ENCODE measurements around the gene OR6Q1.
"Not testable (repeated sequence)": the region's sequence is repeated elsewhere in the genome, so short reads cannot be mapped to it uniquely, and the experiment has no call there.

Gene OR6Q1, protein sequence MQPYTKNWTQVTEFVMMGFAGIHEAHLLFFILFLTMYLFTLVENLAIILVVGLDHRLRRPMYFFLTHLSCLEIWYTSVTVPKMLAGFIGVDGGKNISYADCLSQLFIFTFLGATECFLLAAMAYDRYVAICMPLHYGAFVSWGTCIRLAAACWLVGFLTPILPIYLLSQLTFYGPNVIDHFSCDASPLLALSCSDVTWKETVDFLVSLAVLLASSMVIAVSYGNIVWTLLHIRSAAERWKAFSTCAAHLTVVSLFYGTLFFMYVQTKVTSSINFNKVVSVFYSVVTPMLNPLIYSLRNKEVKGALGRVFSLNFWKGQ

GRCh38 chr11:58030653-58031052, at the start of gene OR6Q1:
OR6Q1 (plus strand) TSS chr11:58030953; CDS start chr11:58030953, 0 bp downstream.
- Histone ChIP-seq H3K4me2 (ENCODE audit: low read length) (no peak within 1 kb of the TSS), H3K9me3 (ENCODE audit: insufficient read depth, low read length) (no peaks in the 10 kb centered on the region), H4K20me1 (ENCODE audit: insufficient read depth, low read length) (no peaks in the 10 kb centered on the region), H2AFZ (ENCODE audit: low read depth, low read length) (no peak within 1 kb of the TSS), H3K27ac (ENCODE audit: low read length) (no peak within 1 kb of the TSS), H3K4me1 (ENCODE audit: low read length) (no peaks in the 10 kb centered on the region), H3K79me2 (ENCODE audit: low read length) (no peaks in the 10 kb centered on the region), H3K9ac (ENCODE audit: low read length) (no peak within 1 kb of the TSS), H3K4me3 (ENCODE audit: low read length) (no peak within 1 kb of the TSS), H3K36me3 (replicated peaks; ENCODE audit: low read depth, low read length) (no peaks in the 10 kb centered on the region), H3K27me3 (ENCODE audit: low read depth, low read length) (no peaks in the 10 kb centered on the region)
- TF ChIP-seq, protein P1, sequence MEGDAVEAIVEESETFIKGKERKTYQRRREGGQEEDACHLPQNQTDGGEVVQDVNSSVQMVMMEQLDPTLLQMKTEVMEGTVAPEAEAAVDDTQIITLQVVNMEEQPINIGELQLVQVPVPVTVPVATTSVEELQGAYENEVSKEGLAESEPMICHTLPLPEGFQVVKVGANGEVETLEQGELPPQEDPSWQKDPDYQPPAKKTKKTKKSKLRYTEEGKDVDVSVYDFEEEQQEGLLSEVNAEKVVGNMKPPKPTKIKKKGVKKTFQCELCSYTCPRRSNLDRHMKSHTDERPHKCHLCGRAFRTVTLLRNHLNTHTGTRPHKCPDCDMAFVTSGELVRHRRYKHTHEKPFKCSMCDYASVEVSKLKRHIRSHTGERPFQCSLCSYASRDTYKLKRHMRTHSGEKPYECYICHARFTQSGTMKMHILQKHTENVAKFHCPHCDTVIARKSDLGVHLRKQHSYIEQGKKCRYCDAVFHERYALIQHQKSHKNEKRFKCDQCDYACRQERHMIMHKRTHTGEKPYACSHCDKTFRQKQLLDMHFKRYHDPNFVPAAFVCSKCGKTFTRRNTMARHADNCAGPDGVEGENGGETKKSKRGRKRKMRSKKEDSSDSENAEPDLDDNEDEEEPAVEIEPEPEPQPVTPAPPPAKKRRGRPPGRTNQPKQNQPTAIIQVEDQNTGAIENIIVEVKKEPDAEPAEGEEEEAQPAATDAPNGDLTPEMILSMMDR (IDR thresholded peaks at IDR 0.05; ENCODE audit: low read depth, low read length), result no peak
- no peak for TF ChIP-seq EZH2phosphoT487 (IDR thresholded peaks at IDR 0.05; ENCODE audit: low read depth)

GRCh38 chr11:57981536-57981935, 49.2 kb upstream of the OR6Q1 start:
- no peaks in the 10 kb centered on the region for H4K20me1 ChIP-seq (ENCODE audit: insufficient read depth, low read length)
- no peaks in the 10 kb centered on the region for H3K79me2 ChIP-seq (ENCODE audit: low read length)

GRCh38 chr11:57982776-57983175, 48.0 kb upstream of the OR6Q1 start:
- Histone ChIP-seq H3K4me3 (ENCODE audit: low read length) (no peak overlapping the region), H3K4me1 (ENCODE audit: low read length) (no peaks in the 10 kb centered on the region), H3K27me3 (ENCODE audit: low read depth, low read length) (peaks cover 14% of the 10 kb centered on the region; the same call in 1 of the 2 replicates), H3K79me2 (ENCODE audit: low read length) (no peaks in the 10 kb centered on the region), H3K9me3 (ENCODE audit: insufficient read depth, low read length) (no peaks in the 10 kb centered on the region), H2AFZ (ENCODE audit: low read depth, low read length) (no peak overlapping the region), H4K20me1 (ENCODE audit: insufficient read depth, low read length) (no peaks in the 10 kb centered on the region), H3K9ac (ENCODE audit: low read length) (no peak overlapping the region), H3K27ac (ENCODE audit: low read length) (no peak overlapping the region), H3K36me3 (replicated peaks; ENCODE audit: low read depth, low read length) (no peaks in the 10 kb centered on the region), H3K4me2 (ENCODE audit: low read length) (no peak overlapping the region)
- TF ChIP-seq, protein P1 (IDR thresholded peaks at IDR 0.05; ENCODE audit: low read depth, low read length), result no peak

More at GRCh38 chr11:57981536-57981935, 49.2 kb upstream of the OR6Q1 start:
- no peak overlapping the region for H2AFZ ChIP-seq (ENCODE audit: low read depth, low read length)
- no peak for TF ChIP-seq EZH2phosphoT487 (IDR thresholded peaks at IDR 0.05; ENCODE audit: low read depth)
- TF ChIP-seq, protein P1 (IDR thresholded peaks at IDR 0.05; ENCODE audit: low read depth, low read length), result no peak
- no peaks in the 10 kb centered on the region for H3K9me3 ChIP-seq (ENCODE audit: insufficient read depth, low read length)
- no peak overlapping the region for H3K27ac ChIP-seq (ENCODE audit: low read length)
- no peak overlapping the region for H3K4me2 ChIP-seq (ENCODE audit: low read length)
- H3K4me1 ChIP-seq (ENCODE audit: low read length), result no peaks in the 10 kb centered on the region
- no peak overlapping the region for H3K9ac ChIP-seq (ENCODE audit: low read length)
- peaks cover 14% of the 10 kb centered on the region; the same call in 1 of the 2 replicates for H3K27me3 ChIP-seq (ENCODE audit: low read depth, low read length)
- H3K4me3 ChIP-seq (ENCODE audit: low read length), result no peak overlapping the region
- H3K36me3 ChIP-seq (replicated peaks; ENCODE audit: low read depth, low read length), result no peaks in the 10 kb centered on the region

GRCh38 chr11:57983191-57983590, 47.6 kb upstream of the OR6Q1 start:
- H3K27ac ChIP-seq (ENCODE audit: low read length), result no peak overlapping the region
- H3K79me2 ChIP-seq (ENCODE audit: low read length), result no peaks in the 10 kb centered on the region
- no peak overlapping the region for H3K4me2 ChIP-seq (ENCODE audit: low read length)
- no peaks in the 10 kb centered on the region for H3K9me3 ChIP-seq (ENCODE audit: insufficient read depth, low read length)
- H3K36me3 ChIP-seq (replicated peaks; ENCODE audit: low read depth, low read length), result no peaks in the 10 kb centered on the region
- TF ChIP-seq, protein P1 (IDR thresholded peaks at IDR 0.05; ENCODE audit: low read depth, low read length), result no peak
- TF ChIP-seq EZH2phosphoT487 (IDR thresholded peaks at IDR 0.05; ENCODE audit: low read depth), result no peak
- no peaks in the 10 kb centered on the region for H3K4me1 ChIP-seq (ENCODE audit: low read length)
- H3K9ac ChIP-seq (ENCODE audit: low read length), result no peak overlapping the region
- peaks cover 14% of the 10 kb centered on the region; the same call in 1 of the 2 replicates for H3K27me3 ChIP-seq (ENCODE audit: low read depth, low read length)
- no peaks in the 10 kb centered on the region for H4K20me1 ChIP-seq (ENCODE audit: insufficient read depth, low read length)
- no peak overlapping the region for H2AFZ ChIP-seq (ENCODE audit: low read depth, low read length)
- H3K4me3 ChIP-seq (ENCODE audit: low read length), result no peak overlapping the region

DNA sequence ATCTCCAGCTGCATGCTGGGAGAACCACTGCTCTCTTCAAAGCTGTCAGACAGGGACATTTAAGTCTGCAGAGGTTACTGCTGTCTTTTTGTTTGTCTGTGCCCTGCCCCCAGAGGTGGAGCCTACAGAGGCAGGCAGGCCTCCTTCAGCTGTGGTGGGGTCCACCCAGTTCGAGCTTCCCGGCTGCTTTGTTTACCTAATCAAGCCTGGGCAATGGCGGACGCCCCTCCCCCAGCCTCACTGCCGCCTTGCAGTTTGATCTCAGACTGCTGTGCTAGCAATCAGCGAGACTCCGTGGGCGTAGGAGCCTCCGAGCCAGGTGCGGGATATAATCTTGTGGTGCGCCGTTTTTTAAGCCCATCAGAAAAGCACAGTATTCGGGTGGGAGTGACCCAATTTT, 31.2 kb upstream of the OR6Q1 start:
- H3K4me2 ChIP-seq (ENCODE audit: low read length); H3K36me3 ChIP-seq (replicated peaks; ENCODE audit: low read depth, low read length); H3K79me2 ChIP-seq (ENCODE audit: low read length); H3K9ac ChIP-seq (ENCODE audit: low read length); H2AFZ ChIP-seq (ENCODE audit: low read depth, low read length); H3K4me3 ChIP-seq (ENCODE audit: low read length); H3K27me3 ChIP-seq (ENCODE audit: low read depth, low read length); H4K20me1 ChIP-seq (ENCODE audit: insufficient read depth, low read length); H3K4me1 ChIP-seq (ENCODE audit: low read length); H3K9me3 ChIP-seq (ENCODE audit: insufficient read depth, low read length); H3K27ac ChIP-seq (ENCODE audit: low read length): not testable (repeated sequence)

- not testable (repeated sequence) for H3K79me2 ChIP-seq (ENCODE audit: low read length); H3K9ac ChIP-seq (ENCODE audit: low read length); H3K4me3 ChIP-seq (ENCODE audit: low read length); H3K27ac ChIP-seq (ENCODE audit: low read length); H3K4me1 ChIP-seq (ENCODE audit: low read length); H3K9me3 ChIP-seq (ENCODE audit: insufficient read depth, low read length); H3K27me3 ChIP-seq (ENCODE audit: low read depth, low read length); H4K20me1 ChIP-seq (ENCODE audit: insufficient read depth, low read length); H2AFZ ChIP-seq (ENCODE audit: low read depth, low read length); H3K4me2 ChIP-seq (ENCODE audit: low read length); H3K36me3 ChIP-seq (replicated peaks; ENCODE audit: low read depth, low read length)
These were observed 30.7 kb upstream of the OR6Q1 start for GRCh38 chr11:58000021-58000420.

Data from OCI-LY3 (cell line).